Bronchial epithelial cell (primary cell): ENCODE results near the gene TXNDC17. TPM values are rescaled to one million over a fixed set of nuclear protein-coding genes. Genes with fewer than 3 reads are reported as not detected.

Experiments used
- DNase-seq: peaks from one replicate; pipeline ENCODE4 v3.0.0-alpha.2; 2010; ENCODE audit warnings: low read depth
- FAIRE-seq: peaks from 2 replicates; lab custom pipeline; 2011; peaks lifted over from hg19 to GRCh38; lab: Jason Lieb, UNC
- H3K27me3 ChIP-seq: 2 replicates; pipeline ENCODE4 v1.5.1; 2011; ENCODE audit warnings: low read length; ENCODE audit not compliant: control insufficient read depth, insufficient read depth
- H3K36me3 ChIP-seq: 2 replicates; pipeline ENCODE4 v1.5.1; 2011; ENCODE audit warnings: low read length; ENCODE audit not compliant: control insufficient read depth, insufficient read depth
- H3K4me3 ChIP-seq: 2 replicates; pipeline ENCODE4 v1.5.1; 2011; ENCODE audit warnings: mild to moderate bottlenecking, low read depth, low read length, control low read depth
- total RNA-seq: library from RNA; depleted of rRNA; stranded (reverse); fragments of >200 nt; gene quantifications from 2 replicates; pipeline ENCODE4 v1.2.1, GENCODE V29; 2014
- TF ChIP-seq, protein P1 (sequence below): IDR thresholded peaks from 2 replicates; pipeline ENCODE4 v1.5.1; 2011; ENCODE audit warnings: mild to moderate bottlenecking, moderate library complexity, low read length, control low read depth, inconsistent platforms; ENCODE audit not compliant: insufficient read depth, severe bottlenecking

Gene TXNDC17
- total RNA-seq, 1 donor from 2014 or later, result 222 TPM

GRCh38 chr17:6596941-6597340, 43.9 kb upstream of the TXNDC17 start:
- FAIRE-seq (no peak), DNase-seq (no peak)
- Histone ChIP-seq H3K27me3 (no peaks in the 10 kb centered on the region), H3K4me3 (no peak overlapping the region), H3K36me3 (peaks cover 8% of the 10 kb centered on the region)
- TF ChIP-seq, protein P1, sequence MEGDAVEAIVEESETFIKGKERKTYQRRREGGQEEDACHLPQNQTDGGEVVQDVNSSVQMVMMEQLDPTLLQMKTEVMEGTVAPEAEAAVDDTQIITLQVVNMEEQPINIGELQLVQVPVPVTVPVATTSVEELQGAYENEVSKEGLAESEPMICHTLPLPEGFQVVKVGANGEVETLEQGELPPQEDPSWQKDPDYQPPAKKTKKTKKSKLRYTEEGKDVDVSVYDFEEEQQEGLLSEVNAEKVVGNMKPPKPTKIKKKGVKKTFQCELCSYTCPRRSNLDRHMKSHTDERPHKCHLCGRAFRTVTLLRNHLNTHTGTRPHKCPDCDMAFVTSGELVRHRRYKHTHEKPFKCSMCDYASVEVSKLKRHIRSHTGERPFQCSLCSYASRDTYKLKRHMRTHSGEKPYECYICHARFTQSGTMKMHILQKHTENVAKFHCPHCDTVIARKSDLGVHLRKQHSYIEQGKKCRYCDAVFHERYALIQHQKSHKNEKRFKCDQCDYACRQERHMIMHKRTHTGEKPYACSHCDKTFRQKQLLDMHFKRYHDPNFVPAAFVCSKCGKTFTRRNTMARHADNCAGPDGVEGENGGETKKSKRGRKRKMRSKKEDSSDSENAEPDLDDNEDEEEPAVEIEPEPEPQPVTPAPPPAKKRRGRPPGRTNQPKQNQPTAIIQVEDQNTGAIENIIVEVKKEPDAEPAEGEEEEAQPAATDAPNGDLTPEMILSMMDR, result no peak

- Histone ChIP-seq H3K27me3 (no peaks in the 10 kb centered on the region), H3K4me3 (no peak overlapping the region), H3K36me3 (peaks cover 8% of the 10 kb centered on the region)
- DNase-seq (no peak), FAIRE-seq (no peak)
- TF ChIP-seq, protein P1, result no peak
Observed at GRCh38 chr17:6597727-6598126, 43.1 kb upstream of the TXNDC17 start.

DNA sequence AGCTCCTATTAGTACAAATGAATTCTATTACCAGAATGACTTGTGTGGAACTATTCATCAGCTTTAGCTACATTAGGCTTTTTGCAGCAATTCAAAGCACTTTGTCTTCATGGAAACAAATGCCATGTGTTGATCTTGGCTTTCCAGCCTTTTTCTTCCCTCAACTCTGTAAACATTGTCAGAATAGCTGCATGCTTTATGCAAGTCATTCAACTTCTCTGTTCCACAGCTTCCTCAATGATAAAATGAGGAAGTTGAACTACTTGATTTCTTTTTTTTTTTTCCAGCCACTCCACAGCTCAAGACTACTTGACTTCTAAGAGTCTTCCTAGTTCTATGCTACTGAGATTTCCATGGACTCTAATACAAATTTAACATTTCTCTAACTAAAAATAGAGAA, 41.5 kb upstream of the TXNDC17 start:
- peaks cover 7% of the 10 kb centered on the region for H3K36me3 ChIP-seq
- FAIRE-seq, result no peak
- TF ChIP-seq, protein P1, result no peak
- no peaks in the 10 kb centered on the region for H3K27me3 ChIP-seq
- no peak overlapping the region for H3K4me3 ChIP-seq
- DNase-seq, result no peak

- Histone ChIP-seq H3K27me3 (no peaks in the 10 kb centered on the region), H3K4me3 (no peak overlapping the region), H3K36me3 (peaks cover 5% of the 10 kb centered on the region)
- DNase-seq (no peak), FAIRE-seq (no peak)
- TF ChIP-seq, protein P1, result no peak
Observed at GRCh38 chr17:6602141-6602540, 38.7 kb upstream of the TXNDC17 start.

GRCh38 chr17:6603744-6604325, 37.0 kb upstream of the TXNDC17 start:
- no peak overlapping the region for H3K4me3 ChIP-seq
- TF ChIP-seq, protein P1, result no peak
- no peaks in the 10 kb centered on the region for H3K27me3 ChIP-seq
- FAIRE-seq, result no peak
- H3K36me3 ChIP-seq, result peaks cover 5% of the 10 kb centered on the region
- DNase-seq, result no peak

- Histone ChIP-seq H3K36me3 (peaks cover 4% of the 10 kb centered on the region), H3K27me3 (no peaks in the 10 kb centered on the region), H3K4me3 (no peak overlapping the region)
- DNase-seq, result no peak
- TF ChIP-seq, protein P1, result no peak
- FAIRE-seq, result no peak
Observed at GRCh38 chr17:6605142-6605541, 35.7 kb upstream of the TXNDC17 start.
